Mucosa of rectum (tissue), 2 donors: ENCODE measurements around the gene ZGPAT.
"Not testable (repeated sequence)": the region's sequence is repeated elsewhere in the genome, so short reads cannot be mapped to it uniquely, and the experiment has no call there.

Experiments
- H3K27ac ChIP-seq, 2 donors: one replicate each; pipeline ENCODE4 v1.7.0; 2013; ENCODE audit warnings: inconsistent platforms in 2 of 2, low read depth in 2 of 2, low read length in 2 of 2
- H3K27me3 ChIP-seq, 2 donors: one replicate each; pipeline ENCODE4 v1.7.0; 2013; ENCODE audit warnings: low read length in 2 of 2; ENCODE audit not compliant: control insufficient read depth in 2 of 2, insufficient read depth in 2 of 2
- H3K36me3 ChIP-seq, 2 donors: one replicate each; pipeline ENCODE4 v1.7.0; 2013; ENCODE audit warnings: low read length in 2 of 2; ENCODE audit not compliant: control insufficient read depth in 2 of 2, insufficient read depth in 2 of 2
- H3K4me1 ChIP-seq, 2 donors: one replicate each; pipeline ENCODE4 v1.7.0; 2013; ENCODE audit warnings: low read length in 2 of 2, mild to moderate bottlenecking in 1 of 2; ENCODE audit not compliant: control insufficient read depth in 2 of 2, insufficient read depth in 2 of 2
- H3K4me3 ChIP-seq, 2 donors: one replicate each; pipeline ENCODE4 v1.7.0; 2013; ENCODE audit warnings: low read length in 2 of 2
- H3K9ac ChIP-seq, 2 donors: one replicate each; pipeline ENCODE4 v1.7.0; 2013; ENCODE audit warnings: low read length in 2 of 2, low read depth in 1 of 2, mild to moderate bottlenecking in 1 of 2
- H3K9me3 ChIP-seq, 2 donors: one replicate each; pipeline ENCODE4 v1.7.0; 2013; ENCODE audit warnings: low read length in 2 of 2; ENCODE audit not compliant: control insufficient read depth in 2 of 2
- donor health status: healthy.
- donor health status: Normal muscosa, but diverticular disease.

ZGPAT gene

DNA sequence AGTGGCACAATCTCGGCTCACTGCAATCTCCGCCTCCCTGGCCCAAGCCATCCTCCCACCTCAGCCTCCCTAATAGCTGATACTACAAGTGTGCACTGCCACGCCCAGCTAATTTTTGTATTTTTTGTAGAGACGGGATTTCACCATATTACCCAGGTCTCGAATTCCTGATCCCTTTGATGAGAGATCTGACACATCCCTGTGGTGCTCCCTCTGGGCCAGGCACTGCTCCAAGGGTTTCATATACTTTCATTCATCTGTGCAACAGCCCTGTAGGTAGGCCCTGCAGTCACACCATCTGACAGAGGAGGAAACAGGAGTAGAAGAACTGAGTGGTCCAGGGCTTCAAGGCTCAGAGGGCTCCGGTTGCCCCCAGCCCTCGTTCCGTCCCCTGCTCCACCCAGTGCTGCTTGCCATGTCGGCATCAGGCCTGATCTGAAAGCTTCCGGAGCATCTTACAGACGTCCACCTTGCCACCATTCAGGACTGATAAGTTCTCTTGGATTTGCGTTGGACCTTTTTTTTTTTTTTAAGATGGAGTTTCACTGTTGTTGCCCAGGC, 3.3 kb downstream of the ZGPAT start:
- Histone ChIP-seq H3K9me3 (no peaks in the 10 kb centered on the region), H3K4me3 (no peak overlapping the region), H3K36me3 (peaks cover 2 to 23% of the 10 kb centered on the region in 2 donors), H3K27me3 (no peaks in the 10 kb centered on the region), H3K9ac (no peak overlapping the region), H3K27ac (no peak overlapping the region), H3K4me1 (peaks cover 18 to 19% of the 10 kb centered on the region in 2 donors)

DNA sequence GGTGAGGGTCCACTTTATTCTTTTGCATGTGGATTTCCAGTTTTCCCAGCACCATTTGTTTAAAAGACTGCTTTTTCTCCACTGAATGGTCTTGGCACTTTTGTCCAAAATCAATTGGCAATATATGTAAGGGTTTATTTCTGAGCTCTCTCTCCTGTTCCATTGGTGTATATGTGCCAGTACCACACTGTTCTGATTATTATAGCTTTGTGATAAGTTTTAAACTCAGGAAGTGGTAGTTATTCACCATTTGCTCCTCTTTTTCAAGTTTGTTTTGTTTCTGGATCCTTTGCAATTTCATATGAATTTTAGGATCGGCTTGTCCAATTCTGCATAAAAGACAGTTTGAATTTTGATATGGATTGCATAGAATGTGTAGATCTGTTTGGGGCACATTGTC, 4.4 kb downstream of the ZGPAT start:
- peaks cover 9 to 10% of the 10 kb centered on the region in 2 donors for H3K4me1 ChIP-seq
- no peak overlapping the region for H3K4me3 ChIP-seq
- no peaks in the 10 kb centered on the region for H3K9me3 ChIP-seq
- H3K9ac ChIP-seq: no peak overlapping the region
- peaks cover 0 to 21% of the 10 kb centered on the region in 2 donors for H3K36me3 ChIP-seq
- H3K27ac ChIP-seq: no peak overlapping the region
- H3K27me3 ChIP-seq: no peaks in the 10 kb centered on the region

DNA sequence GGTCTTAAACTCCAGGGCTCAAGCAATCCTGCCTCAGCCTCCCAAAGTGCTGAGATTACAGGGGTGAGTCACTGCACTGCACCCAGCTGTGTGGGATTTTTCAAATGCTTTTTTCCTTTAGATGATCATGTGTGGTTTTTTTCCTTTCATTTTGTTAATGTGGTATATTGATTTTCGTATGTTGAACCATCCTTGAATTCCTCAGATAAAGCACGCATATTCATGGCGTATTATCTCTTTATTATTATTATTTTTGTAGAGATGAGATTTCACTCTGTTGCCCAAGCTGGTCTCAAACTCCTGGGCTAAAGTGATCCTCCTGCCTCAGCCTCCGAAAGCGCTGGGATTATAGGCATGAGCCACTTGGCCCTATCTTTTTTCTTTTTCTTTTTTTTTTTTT, 7.0 kb downstream of the ZGPAT start:
- Histone ChIP-seq H3K9ac (no peak overlapping the region), H3K9me3 (no peaks in the 10 kb centered on the region), H3K27ac (no peak overlapping the region), H3K4me3 (no peak overlapping the region), H3K4me1 (no peaks in the 10 kb centered on the region), H3K27me3 (no peaks in the 10 kb centered on the region), H3K36me3 (peaks cover 5 to 32% of the 10 kb centered on the region in 2 donors)

DNA sequence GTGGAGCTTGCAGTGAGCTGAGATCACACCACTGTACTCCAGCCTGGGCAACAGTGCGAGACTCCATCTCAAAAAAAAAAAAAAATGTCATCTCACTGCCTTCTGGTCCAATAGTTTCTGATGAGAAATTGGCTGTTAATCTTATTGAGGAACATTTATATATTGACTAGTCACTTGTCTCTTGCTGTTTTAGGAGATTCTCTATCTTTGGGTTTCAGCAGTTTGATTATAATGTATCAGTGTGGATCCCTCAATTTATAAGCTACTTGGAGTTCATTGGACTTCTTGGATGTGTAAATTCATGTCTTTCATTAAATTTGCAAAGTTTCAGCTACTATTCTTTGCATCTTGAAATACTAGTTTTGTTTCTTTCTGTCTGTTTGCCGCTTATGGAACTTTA, 11.2 kb downstream of the ZGPAT start:
- Histone ChIP-seq H3K36me3 (peaks cover 14 to 29% of the 10 kb centered on the region in 2 donors), H3K9ac (no peak overlapping the region), H3K27ac (no peak overlapping the region), H3K4me3 (no peak overlapping the region), H3K9me3 (no peaks in the 10 kb centered on the region), H3K4me1 (no peaks in the 10 kb centered on the region), H3K27me3 (no peaks in the 10 kb centered on the region)

DNA sequence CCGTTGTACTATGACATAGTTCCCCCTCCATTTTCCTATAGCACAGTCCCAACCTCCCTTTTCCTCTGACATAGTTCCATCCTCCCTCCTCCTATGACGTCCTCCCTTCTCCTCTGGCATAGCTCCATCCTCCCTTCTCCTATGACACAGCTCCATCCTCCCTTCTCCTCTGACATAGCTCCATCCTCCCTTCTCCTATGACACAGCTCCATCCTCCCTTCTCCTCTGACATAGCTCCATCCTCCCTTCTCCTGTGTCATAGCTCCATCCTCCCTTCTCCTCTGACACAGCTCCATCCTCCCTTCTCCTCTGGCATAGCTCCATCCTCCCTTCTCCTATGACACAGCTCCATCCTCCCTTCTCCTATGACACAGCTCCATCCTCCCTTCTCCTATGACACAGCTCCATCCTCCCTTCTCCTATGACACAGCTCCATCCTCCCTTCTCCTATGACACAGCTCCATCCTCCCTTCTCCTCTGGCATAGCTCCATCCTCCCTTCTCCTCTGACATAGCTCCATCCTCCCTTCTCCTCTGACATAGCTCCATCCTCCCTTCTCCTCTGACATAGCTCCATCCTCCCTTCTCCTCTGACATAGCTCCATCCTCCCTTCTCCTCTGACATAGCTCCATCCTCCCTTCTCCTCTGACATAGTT, 15.3 kb downstream of the ZGPAT start:
- H3K36me3 ChIP-seq: peaks cover 14 to 18% of the 10 kb centered on the region in 2 donors

DNA sequence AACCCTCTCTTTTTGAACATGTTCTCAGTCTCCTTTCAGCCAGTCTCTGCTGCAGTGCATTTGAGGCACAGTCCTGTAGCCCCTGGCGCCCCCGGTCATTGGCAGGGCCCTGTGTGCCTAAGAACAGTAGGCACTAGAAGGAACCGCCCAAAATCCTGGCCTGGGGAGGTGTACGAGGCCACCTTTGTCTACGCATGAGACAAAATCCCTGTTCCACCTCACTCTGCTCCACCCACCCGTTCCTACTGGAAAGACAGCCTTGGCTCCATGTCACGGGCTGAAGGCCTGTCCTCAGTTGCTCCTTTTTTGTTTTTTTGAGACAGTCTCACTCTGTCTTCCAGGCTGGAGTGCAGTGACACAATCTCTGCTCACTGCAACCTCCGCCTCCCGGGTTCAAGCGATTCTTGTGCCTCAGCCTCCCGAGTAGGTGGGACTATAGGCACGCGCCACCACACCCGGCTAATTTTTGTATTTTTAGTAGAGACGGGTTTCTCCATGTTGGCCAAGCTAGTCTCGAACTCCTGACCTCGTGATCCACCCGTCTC, 22.4 kb downstream of the ZGPAT start:
- Histone ChIP-seq H3K27ac (peak overlapping the region in 1 of 2 donors; percentile 40), H3K36me3 (peaks cover 21 to 22% of the 10 kb centered on the region in 2 donors)
- not testable (repeated sequence) for H3K9me3 ChIP-seq, H3K9ac ChIP-seq, H3K27me3 ChIP-seq, H3K4me3 ChIP-seq, H3K4me1 ChIP-seq

More for the DNA sequence above, 15.3 kb downstream of the ZGPAT start:
- H3K27ac ChIP-seq, H3K9me3 ChIP-seq, H3K27me3 ChIP-seq, H3K9ac ChIP-seq, H3K4me3 ChIP-seq, H3K4me1 ChIP-seq: not testable (repeated sequence)

DNA sequence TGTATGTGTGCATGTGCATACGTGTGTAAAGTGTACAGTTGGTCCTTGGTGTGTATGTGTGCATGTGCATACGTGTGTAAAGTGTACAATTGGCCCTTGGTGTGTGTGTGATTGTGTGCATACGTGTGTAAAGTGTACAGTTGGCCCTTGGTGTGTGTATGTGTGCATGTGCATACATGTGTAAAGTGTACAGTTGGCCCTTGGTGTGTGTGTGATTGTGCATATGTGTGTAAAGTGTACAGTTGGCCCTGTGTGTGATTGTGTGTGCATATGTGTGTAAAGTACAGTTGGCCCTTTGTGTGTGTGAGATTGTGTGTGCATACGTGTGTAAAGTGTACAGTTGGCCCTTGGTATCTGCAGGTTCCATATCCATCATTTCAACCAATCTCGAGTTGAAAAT, 23.6 kb downstream of the ZGPAT start:
- peaks cover 9 to 15% of the 10 kb centered on the region in 2 donors for H3K4me1 ChIP-seq
- H3K9me3 ChIP-seq: no peaks in the 10 kb centered on the region
- no peaks in the 10 kb centered on the region for H3K27me3 ChIP-seq
- no peak overlapping the region for H3K27ac ChIP-seq
- no peak overlapping the region for H3K9ac ChIP-seq
- no peak overlapping the region for H3K4me3 ChIP-seq
- H3K36me3 ChIP-seq: peaks cover 22 to 26% of the 10 kb centered on the region in 2 donors

DNA sequence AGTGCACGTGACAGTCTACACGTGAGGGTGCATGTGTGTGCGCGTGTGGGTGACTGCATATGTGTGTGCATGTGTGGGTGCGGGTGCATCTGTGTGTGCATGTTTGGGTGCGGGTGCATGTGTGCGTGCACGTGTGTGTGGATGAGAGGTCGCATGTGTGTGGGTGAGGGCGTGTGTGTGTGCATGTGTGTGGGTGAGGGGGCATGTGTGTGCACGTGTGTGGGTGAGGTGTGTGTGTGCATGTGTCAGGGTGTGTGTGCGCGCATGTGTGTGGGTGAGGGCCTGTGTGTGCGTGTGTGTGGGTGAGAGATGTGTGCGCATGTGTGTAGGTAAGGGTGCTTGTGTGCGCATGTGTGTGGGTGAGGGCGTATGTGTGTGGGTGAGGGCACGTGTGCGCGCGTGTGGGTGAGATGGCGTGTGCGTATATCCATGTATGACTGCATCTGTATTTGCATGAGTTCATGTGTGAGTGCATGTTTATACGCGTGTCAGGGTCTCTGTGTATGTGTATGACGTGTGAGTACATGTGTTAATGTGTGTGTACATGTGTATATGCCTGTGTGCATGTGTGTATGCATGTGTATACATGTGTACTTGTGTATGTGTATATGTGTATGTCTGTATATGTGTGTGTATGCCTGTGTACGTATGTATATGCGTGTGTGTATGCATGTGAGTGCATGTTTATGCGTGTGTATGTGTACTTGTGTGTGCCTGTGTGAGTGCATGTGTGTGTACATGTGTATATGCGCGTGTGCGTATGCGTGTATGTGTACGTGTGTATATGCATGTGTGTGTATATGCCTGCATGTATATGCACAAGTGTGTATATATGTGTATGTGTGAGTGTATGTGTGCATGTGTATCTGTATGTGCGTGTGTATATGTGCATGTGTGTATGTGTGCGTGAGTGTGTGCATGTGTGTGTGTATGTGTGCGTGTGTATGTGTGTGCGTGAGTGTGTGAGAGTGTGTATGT, 24.6 kb downstream of the ZGPAT start:
- Histone ChIP-seq H3K9me3 (no peaks in the 10 kb centered on the region), H3K36me3 (peaks cover 22 to 26% of the 10 kb centered on the region in 2 donors), H3K4me3 (no peak overlapping the region), H3K9ac (no peak overlapping the region), H3K27ac (no peak overlapping the region), H3K4me1 (peaks cover 19 to 21% of the 10 kb centered on the region in 2 donors), H3K27me3 (no peaks in the 10 kb centered on the region)

DNA sequence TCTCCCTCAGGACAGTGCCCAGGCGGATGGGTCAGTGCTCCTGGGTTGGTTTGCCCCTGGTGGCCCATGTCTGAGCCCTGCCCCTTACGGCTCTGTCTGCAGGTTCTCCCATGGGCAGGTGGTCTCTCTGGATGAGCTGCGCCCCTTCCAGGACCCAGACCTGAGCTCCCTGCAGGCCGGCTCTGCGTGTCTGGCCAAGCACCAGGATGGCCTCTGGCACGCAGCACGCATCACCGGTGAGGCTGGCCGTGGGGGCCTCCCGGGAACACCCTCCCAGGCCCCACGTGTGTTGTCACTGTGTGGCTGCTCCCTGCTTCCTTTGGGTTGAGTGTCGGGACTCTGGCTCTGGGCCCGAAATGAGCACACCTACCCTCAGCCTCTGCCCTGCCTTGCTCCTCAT, 25.3 kb downstream of the ZGPAT start:
- Histone ChIP-seq H3K9me3 (no peaks in the 10 kb centered on the region), H3K4me1 (peaks cover 20 to 22% of the 10 kb centered on the region in 2 donors), H3K27ac (no peak overlapping the region), H3K27me3 (no peaks in the 10 kb centered on the region), H3K36me3 (peaks cover 22 to 26% of the 10 kb centered on the region in 2 donors), H3K4me3 (no peak overlapping the region), H3K9ac (no peak overlapping the region)
